Nephron progenitor cell (in vitro differentiated cells): ENCODE measurements around the gene GRM7.

ENCODE experiments used
- DNase-seq: peaks from one replicate; pipeline ENCODE4 v3.0.0; 2021
- H3K27ac Mint-ChIP-seq: 2 replicates; pipeline ENCODE4 v1.8.0; 2021; ENCODE audit warnings: mild to moderate bottlenecking, moderate library complexity, mixed read lengths
- H3K27me3 Mint-ChIP-seq: 2 replicates; pipeline ENCODE4 v1.8.0; 2021; ENCODE audit warnings: mild to moderate bottlenecking, low read depth, mixed read lengths; ENCODE audit not compliant: poor library complexity
- H3K36me3 Mint-ChIP-seq: 2 replicates; pipeline ENCODE4 v1.8.0; 2021; ENCODE audit warnings: low read depth, mixed read lengths
- H3K4me1 Mint-ChIP-seq: 2 replicates; pipeline ENCODE4 v1.8.0; 2021; ENCODE audit warnings: mixed read lengths
- H3K4me3 Mint-ChIP-seq: 2 replicates; pipeline ENCODE4 v1.8.0; 2021; ENCODE audit warnings: mild to moderate bottlenecking, moderate library complexity, mixed read lengths
- H3K9me3 Mint-ChIP-seq: 2 replicates; pipeline ENCODE4 v1.8.0; 2021; ENCODE audit warnings: mild to moderate bottlenecking, moderate library complexity, mixed read lengths
- TF ChIP-seq, protein P1 (sequence below): fragments of 200-600 bp; sonication (generic); IDR thresholded peaks from 2 replicates; pipeline ENCODE4 v1.5.0; 2021; ENCODE audit warnings: antibody characterized with exemption

The GRM7 gene

DNA sequence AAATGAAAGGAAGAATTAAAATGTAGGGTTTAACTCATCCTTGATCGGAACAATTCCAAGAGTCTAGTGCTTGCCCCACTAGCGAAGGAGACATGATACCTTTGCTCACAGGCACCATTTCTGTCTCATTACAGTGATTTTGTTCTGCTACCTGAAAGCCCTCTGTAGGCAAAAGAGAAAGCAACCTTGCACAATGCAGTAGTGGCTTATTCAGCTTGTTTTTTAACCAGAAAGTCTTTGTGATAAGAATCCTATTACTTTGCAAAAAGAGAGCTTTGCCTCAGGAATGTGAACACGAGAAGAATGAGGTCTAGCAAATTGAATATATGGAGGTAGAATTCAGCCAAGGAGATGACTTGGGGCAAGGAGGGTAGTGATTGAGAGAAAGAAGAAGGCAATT, 684.4 kb downstream of the GRM7 start:
- no peak overlapping the region for H3K27ac Mint-ChIP-seq
- DNase-seq, result no peak
- H3K36me3 Mint-ChIP-seq, result no peaks in the 10 kb centered on the region
- TF ChIP-seq, protein P1, sequence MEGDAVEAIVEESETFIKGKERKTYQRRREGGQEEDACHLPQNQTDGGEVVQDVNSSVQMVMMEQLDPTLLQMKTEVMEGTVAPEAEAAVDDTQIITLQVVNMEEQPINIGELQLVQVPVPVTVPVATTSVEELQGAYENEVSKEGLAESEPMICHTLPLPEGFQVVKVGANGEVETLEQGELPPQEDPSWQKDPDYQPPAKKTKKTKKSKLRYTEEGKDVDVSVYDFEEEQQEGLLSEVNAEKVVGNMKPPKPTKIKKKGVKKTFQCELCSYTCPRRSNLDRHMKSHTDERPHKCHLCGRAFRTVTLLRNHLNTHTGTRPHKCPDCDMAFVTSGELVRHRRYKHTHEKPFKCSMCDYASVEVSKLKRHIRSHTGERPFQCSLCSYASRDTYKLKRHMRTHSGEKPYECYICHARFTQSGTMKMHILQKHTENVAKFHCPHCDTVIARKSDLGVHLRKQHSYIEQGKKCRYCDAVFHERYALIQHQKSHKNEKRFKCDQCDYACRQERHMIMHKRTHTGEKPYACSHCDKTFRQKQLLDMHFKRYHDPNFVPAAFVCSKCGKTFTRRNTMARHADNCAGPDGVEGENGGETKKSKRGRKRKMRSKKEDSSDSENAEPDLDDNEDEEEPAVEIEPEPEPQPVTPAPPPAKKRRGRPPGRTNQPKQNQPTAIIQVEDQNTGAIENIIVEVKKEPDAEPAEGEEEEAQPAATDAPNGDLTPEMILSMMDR, result no peak
- peaks cover 4% of the 10 kb centered on the region for H3K27me3 Mint-ChIP-seq
- H3K4me1 Mint-ChIP-seq, result peaks cover 10% of the 10 kb centered on the region
- H3K9me3 Mint-ChIP-seq, result peaks cover 5% of the 10 kb centered on the region
- H3K4me3 Mint-ChIP-seq, result no peak overlapping the region

DNA sequence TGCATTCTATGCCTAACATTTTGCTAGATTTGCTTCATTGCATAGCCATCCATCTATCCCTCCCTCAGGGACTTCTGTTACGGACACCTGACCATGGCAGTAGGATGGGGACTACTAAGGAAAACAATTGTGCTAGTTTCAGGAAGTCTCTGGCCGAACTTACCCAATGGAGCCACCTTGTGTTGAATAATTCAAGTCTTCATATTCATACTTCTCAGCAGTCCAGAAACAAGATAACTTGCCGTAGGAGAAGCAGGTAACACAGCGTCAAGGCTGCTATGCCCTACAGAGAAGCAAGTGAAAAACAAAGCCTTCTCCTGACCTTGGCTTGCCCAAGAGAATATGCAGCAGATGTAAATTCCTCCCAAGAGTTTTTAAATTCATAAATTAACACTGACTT, 685.3 kb downstream of the GRM7 start:
- H3K27me3 Mint-ChIP-seq, result peaks cover 2% of the 10 kb centered on the region
- H3K4me1 Mint-ChIP-seq, result peaks cover 10% of the 10 kb centered on the region
- H3K27ac Mint-ChIP-seq, result no peak overlapping the region
- DNase-seq, result no peak
- no peak overlapping the region for H3K4me3 Mint-ChIP-seq
- peaks cover 5% of the 10 kb centered on the region for H3K9me3 Mint-ChIP-seq
- H3K36me3 Mint-ChIP-seq, result no peaks in the 10 kb centered on the region
- TF ChIP-seq, protein P1, result no peak

DNA sequence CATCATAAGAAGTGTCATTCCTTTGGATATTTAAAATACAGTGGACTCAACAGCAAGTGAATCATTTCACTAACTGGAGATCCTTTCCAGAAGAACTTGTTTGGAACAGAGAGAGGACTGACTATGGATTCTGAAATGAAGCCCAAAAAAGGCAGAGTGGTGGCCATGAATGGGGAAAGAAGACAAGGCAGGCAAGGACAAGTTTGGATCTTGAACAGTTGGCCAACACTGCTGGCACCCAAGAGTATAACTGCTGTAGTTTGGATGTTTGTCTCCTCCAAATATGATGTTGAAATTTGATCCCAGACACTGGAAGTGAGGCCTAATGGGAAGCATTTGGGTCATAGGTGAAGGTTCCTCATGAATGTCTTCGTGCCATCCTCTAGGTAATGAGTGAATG, 686.9 kb downstream of the GRM7 start:
- no peak for DNase-seq
- Mint-ChIP-seq H3K27me3 (no peaks in the 10 kb centered on the region), H3K9me3 (peaks cover 18% of the 10 kb centered on the region), H3K36me3 (peaks cover under 1% of the 10 kb centered on the region), H3K27ac (no peak overlapping the region), H3K4me1 (peaks cover 10% of the 10 kb centered on the region), H3K4me3 (no peak overlapping the region)
- TF ChIP-seq, protein P1, result no peak

DNA sequence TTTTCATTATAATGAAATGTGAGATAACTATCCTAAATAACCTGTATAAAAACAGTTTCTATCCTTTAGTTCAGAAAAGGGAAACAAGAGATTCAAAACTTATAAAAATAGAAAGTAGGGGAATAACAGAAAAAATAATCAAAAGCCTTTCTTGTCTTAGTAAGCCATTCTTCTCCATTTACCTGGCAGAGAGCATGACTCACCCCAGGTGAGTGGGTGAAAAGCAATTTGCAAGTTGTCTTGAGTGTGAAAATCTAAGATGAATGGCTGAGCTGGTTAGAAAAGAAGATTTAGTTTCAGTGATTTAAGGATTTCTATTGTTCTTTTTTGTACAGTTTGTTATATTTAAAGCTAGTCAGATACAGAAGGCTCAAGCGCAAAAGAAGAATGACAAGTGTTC, 702.0 kb downstream of the GRM7 start:
- TF ChIP-seq, protein P1, result no peak
- no peaks in the 10 kb centered on the region for H3K9me3 Mint-ChIP-seq
- no peak overlapping the region for H3K4me3 Mint-ChIP-seq
- no peaks in the 10 kb centered on the region for H3K4me1 Mint-ChIP-seq
- no peak for DNase-seq
- H3K27me3 Mint-ChIP-seq, result peaks cover 7% of the 10 kb centered on the region
- no peak overlapping the region for H3K27ac Mint-ChIP-seq
- no peaks in the 10 kb centered on the region for H3K36me3 Mint-ChIP-seq

DNA sequence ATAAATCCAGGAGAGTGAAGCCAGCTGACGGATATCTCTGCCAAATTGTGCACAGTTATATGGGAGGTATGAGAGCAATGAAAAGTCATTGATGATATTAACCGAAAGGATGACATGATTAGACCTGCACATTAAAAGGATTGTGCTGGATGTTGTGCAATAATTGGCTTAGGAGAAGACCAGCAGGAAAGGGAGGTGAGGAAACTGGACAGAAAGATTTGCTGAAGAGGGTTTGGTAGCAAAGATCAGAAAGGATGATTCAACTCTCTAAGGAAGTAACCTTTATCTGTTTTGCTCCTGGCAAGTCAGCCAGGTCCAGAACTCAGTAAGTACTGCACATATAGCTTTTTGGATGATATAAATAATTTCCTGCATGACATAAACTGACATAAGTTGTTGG, 704.7 kb downstream of the GRM7 start:
- no peaks in the 10 kb centered on the region for H3K4me1 Mint-ChIP-seq

DNA sequence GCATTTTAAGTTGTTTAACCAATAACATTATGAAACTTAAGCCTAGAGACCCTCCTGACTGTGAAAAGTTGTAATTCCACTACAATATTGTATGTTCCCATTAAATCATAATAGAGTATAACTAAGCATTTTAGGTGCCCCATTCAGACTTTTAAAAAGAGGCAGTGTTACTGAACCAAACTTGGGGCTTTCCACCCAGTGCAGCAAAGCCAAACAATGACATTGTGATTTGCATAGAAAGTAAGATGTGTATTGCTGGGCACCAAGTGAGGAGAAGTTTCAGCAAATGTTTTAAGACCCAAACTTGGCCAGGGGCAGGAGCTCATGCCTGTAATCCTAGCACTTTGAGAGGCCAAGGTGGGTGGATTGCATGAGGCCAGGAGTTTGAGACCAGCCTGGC, 706.2 kb downstream of the GRM7 start:
- Mint-ChIP-seq H3K27ac (no peak overlapping the region), H3K4me1 (no peaks in the 10 kb centered on the region), H3K36me3 (peaks cover 6% of the 10 kb centered on the region), H3K4me3 (no peak overlapping the region), H3K27me3 (peaks cover 4% of the 10 kb centered on the region), H3K9me3 (peaks cover 23% of the 10 kb centered on the region)
- TF ChIP-seq, protein P1, result no peak
- no peak for DNase-seq

More for the DNA sequence above, 704.7 kb downstream of the GRM7 start:
- Mint-ChIP-seq H3K36me3 (no peaks in the 10 kb centered on the region), H3K9me3 (peaks cover 13% of the 10 kb centered on the region), H3K4me3 (no peak overlapping the region), H3K27me3 (peaks cover 4% of the 10 kb centered on the region), H3K27ac (no peak overlapping the region)
- TF ChIP-seq, protein P1, result no peak
- DNase-seq, result no peak
